ENCODE data around the gene SMIM44. TPM values are rescaled to one million over a fixed set of nuclear protein-coding genes. Genes with fewer than 3 reads are reported as not detected.

Gene SMIM44
- total and polyA plus RNA-seq, 9 of the 15 experiments (the other 6 are each of a cell fraction or from before 2014, with no cell fraction given), result not detected

- Histone ChIP-seq H3K4me2 (ENCODE audit: insufficient read depth, low read length) (no peak overlapping the region), H3K9me1 (ENCODE audit: control insufficient read depth, insufficient read depth, low read length) (no peaks in the 10 kb centered on the region), H3K4me3 (no peak overlapping the region), H3K27me3 (ENCODE audit: control insufficient read depth in 2 of 2, insufficient read depth in 2 of 2, low read length in 2 of 2) (peaks cover 21 to 27% of the 10 kb centered on the region in 2 experiments; a peak in 4 of 5 replicates), H3K27ac (ENCODE audit: extremely low read depth, low read depth, low read length) (no peak overlapping the region), H3K36me3 (ENCODE audit: control insufficient read depth, insufficient read depth, low read length) (no peaks in the 10 kb centered on the region), H3K9ac (ENCODE audit: insufficient read depth in 1 of 2, low read depth in 2 of 2, low read length in 2 of 2) (no peak overlapping the region), H3K79me2 (ENCODE audit: control insufficient read depth, insufficient read depth, low read length) (no peaks in the 10 kb centered on the region), H2AFZ (ENCODE audit: low read depth, low read length) (no peak overlapping the region), H3K4me1 (replicated peaks in 1 of 2; ENCODE audit: control insufficient read depth in 2 of 2, insufficient read depth in 2 of 2, low read length in 2 of 2) (peaks cover 11 to 45% of the 10 kb centered on the region in 2 experiments), H4K20me1 (replicated peaks; ENCODE audit: control insufficient read depth, insufficient read depth, low read length) (peaks cover 8% of the 10 kb centered on the region; the same call in 1 of the 2 replicates), H3K9me3 (replicated peaks; ENCODE audit: control insufficient read depth, insufficient read depth, low read depth, low read length) (no peaks in the 10 kb centered on the region)
- TF ChIP-seq NFIC (IDR thresholded peaks at IDR 0.05), result peak; percentile 88
- no peak for TF ChIP-seq ID3 (CRISPR knock-in tag; IDR thresholded peaks at IDR 0.05)
- TF ChIP-seq ID3 (tag; IDR thresholded peaks at IDR 0.05), result no peak
- ATAC-seq, result no peak
- CTCF ChIA-PET (ENCODE audit: low intra/inter-chr PET ratio), result no interaction called here
- WGBS (ENCODE audit: insufficient coverage, low coverage, missing lambda C conversion rate), result 28% methylated on average over 33 of the region's 49 CpGs
- no peak for FAIRE-seq
- in situ Hi-C loops (cut with MboI), result no loop called here
- intact Hi-C loops (cut with micrococcal nuclease), result no loop called here
- BruUV-seq (replicated peaks), result no TSS peak
- POLR2A ChIA-PET, result interaction anchor here (0.5 to 0.6 kb wide), 3 partner anchors 9 to 142 kb away, joined by 3 to 5 read pairs (median 3); no protein-coding TSS in a partner anchor
- DNase-seq (ENCODE audit: extremely low read depth in 1 of 4, low spot score in 3 of 4), result peak in 3 of 4 experiments; percentile 23 to 36 (median 31)
Measured at GRCh38 chr19:3482507-3483225, 575 bp downstream of the SMIM44 start.

Data from K562 (cell line).